GM23338 (cell line): ENCODE data around the gene SLC6A19. TPM values are rescaled to one million over a fixed set of nuclear protein-coding genes. Genes with fewer than 3 reads are reported as not detected.

Experiments
- ATAC-seq: fragments of 200-7000 bp; cut with Tn5 transposase; 3 replicates; pipeline ENCODE4 v1.9.1; 2020
- DNase-seq: peaks from one replicate; pipeline ENCODE4 v3.0.0-alpha.2; 2015; ENCODE audit warnings: low spot score
- H2AFZ ChIP-seq: fragments of 200-600 bp; sonication (generic); 2 replicates; pipeline ENCODE4 v1.8.0; 2016; ENCODE audit warnings: antibody characterized with exemption, mild to moderate bottlenecking, moderate library complexity
- H3F3A ChIP-seq: fragments of 200-600 bp; sonication (generic); replicated peaks from 2 replicates; pipeline ENCODE4 v1.8.0; 2017; ENCODE audit warnings: antibody characterized with exemption, mixed run types, low read depth
- H3K27ac ChIP-seq: fragments of 200-600 bp; sonication (generic); 2 replicates; pipeline ENCODE4 v1.6.1; 2016; ENCODE audit warnings: low read depth
- H3K27me3 ChIP-seq: fragments of 200-600 bp; sonication (generic); 2 replicates; pipeline ENCODE4 v1.8.0; 2016; ENCODE audit warnings: mild to moderate bottlenecking, mixed run types, moderate library complexity; ENCODE audit not compliant: insufficient read depth
- H3K36me3 ChIP-seq: fragments of 200-600 bp; sonication (generic); 2 replicates; pipeline ENCODE4 v1.8.0; 2016; ENCODE audit warnings: mild to moderate bottlenecking; ENCODE audit not compliant: insufficient read depth
- H3K4me1 ChIP-seq: fragments of 200-600 bp; sonication (generic); 2 replicates; pipeline ENCODE4 v1.8.0; 2016; ENCODE audit warnings: mild to moderate bottlenecking, moderate library complexity; ENCODE audit not compliant: insufficient read depth
- H3K4me2 ChIP-seq: fragments of 200-600 bp; sonication (generic); 2 replicates; pipeline ENCODE4 v1.7.1; 2017; ENCODE audit warnings: mixed run types
- H3K4me3 ChIP-seq: fragments of 200-600 bp; sonication (generic); 2 replicates; pipeline ENCODE4 v1.6.1; 2016; ENCODE audit warnings: mixed run types
- H3K79me2 ChIP-seq: fragments of 200-600 bp; sonication (generic); replicated peaks from 2 replicates; pipeline ENCODE4 v1.8.0; 2017; ENCODE audit warnings: mild to moderate bottlenecking; ENCODE audit not compliant: insufficient read depth
- H3K9me2 ChIP-seq: fragments of 200-600 bp; sonication (generic); 2 replicates; pipeline ENCODE4 v1.8.0; 2017; ENCODE audit not compliant: insufficient read depth
- H4K20me1 ChIP-seq: fragments of 200-600 bp; sonication (generic); replicated peaks from 2 replicates; pipeline ENCODE4 v1.8.0; 2017; ENCODE audit warnings: mild to moderate bottlenecking; ENCODE audit not compliant: insufficient read depth
- H3K27ac Mint-ChIP-seq: 2 replicates; pipeline ENCODE4 v1.8.0; 2020; ENCODE audit warnings: inconsistent platforms, mild to moderate bottlenecking, moderate library complexity, mixed read lengths
- H3K27me3 Mint-ChIP-seq: 3 replicates; pipeline ENCODE4 v1.8.0; 2022; ENCODE audit warnings: low read depth, mild to moderate bottlenecking, moderate library complexity, mixed read lengths, inconsistent platforms; ENCODE audit not compliant: insufficient read depth, poor library complexity
- H3K36me3 Mint-ChIP-seq: 3 replicates; pipeline ENCODE4 v1.8.0; 2021; ENCODE audit warnings: low read depth, mild to moderate bottlenecking, inconsistent platforms, moderate library complexity, mixed read lengths
- H3K4me1 Mint-ChIP-seq: 3 replicates; pipeline ENCODE4 v1.8.0; 2020; ENCODE audit warnings: mild to moderate bottlenecking, inconsistent platforms, mixed read lengths
- H3K4me3 Mint-ChIP-seq: 3 replicates; pipeline ENCODE4 v1.8.0; 2021; ENCODE audit warnings: moderate library complexity, mild to moderate bottlenecking, inconsistent platforms, mixed read lengths
- H3K9me3 Mint-ChIP-seq: 3 replicates; pipeline ENCODE4 v1.8.0; 2020; ENCODE audit warnings: moderate library complexity, mild to moderate bottlenecking, inconsistent platforms, mixed read lengths
- CREB1 ChIP-seq: fragments of 250-450 bp; sonication (Bioruptor Pico); IDR thresholded peaks from 2 replicates; pipeline ENCODE4 v1.5.0; 2020; ENCODE audit warnings: low read depth, mild to moderate bottlenecking, moderate library complexity
- EZH2 ChIP-seq: fragments of 200-600 bp; sonication (generic); IDR thresholded peaks from one replicate; pipeline ENCODE4 v1.8.0; 2017; ENCODE audit warnings: antibody characterized with exemption, mild to moderate bottlenecking, low read depth; ENCODE audit not compliant: unreplicated experiment
- EZH2phosphoT487 ChIP-seq: fragments of 200-600 bp; sonication (generic); IDR thresholded peaks from one replicate; pipeline ENCODE4 v1.8.1; 2018; ENCODE audit warnings: antibody characterized with exemption; ENCODE audit not compliant: unreplicated experiment
- JUNB ChIP-seq: IDR thresholded peaks from one replicate; pipeline ENCODE4 v1.6.1; 2016; ENCODE audit warnings: antibody characterized with exemption; ENCODE audit not compliant: unreplicated experiment
- NANOG ChIP-seq: IDR thresholded peaks from 2 replicates; pipeline ENCODE4 v1.6.1; 2016; ENCODE audit warnings: antibody characterized with exemption, borderline replicate concordance
- STAT1 ChIP-seq: IDR thresholded peaks from one replicate; pipeline ENCODE4 v1.6.1; 2016; ENCODE audit warnings: antibody characterized with exemption; ENCODE audit not compliant: unreplicated experiment
- ZNF114 ChIP-seq: fragments of 250-450 bp; sonication (Bioruptor Pico); IDR thresholded peaks from 2 replicates; pipeline ENCODE4 v1.5.0; 2020; ENCODE audit warnings: mild to moderate bottlenecking, moderate library complexity
- polyA plus RNA-seq: library from polyadenylated mRNA; unstranded; fragments of >200 nt; fragmentation: Nextera tagmentation; extraction: Ambion mirVana; gene quantifications from 2 replicates; pipeline ENCODE4 v1.2.1, GENCODE V29; 2016
- total RNA-seq: library from RNA; depleted of rRNA; stranded (reverse); fragments of >200 nt; shearing (Covaris generic); gene quantifications from 2 replicates; pipeline ENCODE4 v1.2.3, GENCODE V29; 2014
- TF ChIP-seq, protein P1 (sequence below): IDR thresholded peaks from one replicate; pipeline ENCODE4 v1.6.1; 2018; ENCODE audit warnings: antibody characterized with exemption; ENCODE audit not compliant: unreplicated experiment
- TF ChIP-seq, protein P2 (sequence below), 2 experiments: fragments of 200-600 bp in 1 of 2; sonication (generic) in 1 of 2; conservative IDR thresholded peaks; 2 replicates each; pipeline versions ENCODE4 v1.5.1 to v1.6.1; 2016 to 2017; ENCODE audit warnings: antibody characterized with exemption in 2 of 2, low read depth in 2 of 2, mild to moderate bottlenecking in 2 of 2, moderate library complexity in 1 of 2
- TF ChIP-seq, protein P3 (sequence below): IDR thresholded peaks from 2 replicates; pipeline ENCODE4 v1.6.1; 2016; ENCODE audit warnings: antibody characterized with exemption
- TF ChIP-seq, protein P4 (sequence below): fragments of 250-450 bp; sonication (Bioruptor Pico); IDR thresholded peaks from 2 replicates; pipeline ENCODE4 v1.5.0; 2020; ENCODE audit warnings: mild to moderate bottlenecking, moderate library complexity

The SLC6A19 gene
- total and polyA plus RNA-seq, 2 experiments from 2014 or later: not detected

DNA sequence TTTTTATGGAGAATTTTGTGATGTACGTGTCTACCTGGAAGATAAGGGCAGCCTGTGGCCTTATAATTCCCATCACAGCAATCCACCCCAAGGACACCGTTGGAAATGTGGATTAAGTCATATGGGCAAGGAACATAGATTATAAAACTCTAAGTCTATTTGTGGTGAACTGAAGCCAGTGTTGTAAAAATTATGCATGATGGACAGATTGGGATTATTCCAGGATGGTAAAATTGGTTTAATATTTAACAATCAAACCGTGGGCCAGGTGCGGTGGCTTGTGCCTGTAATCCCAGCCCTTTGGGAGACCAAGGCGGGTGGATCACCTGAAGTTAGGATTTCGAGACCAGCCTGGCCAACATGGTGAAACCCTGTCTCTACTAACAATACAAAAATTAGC lies 12.9 kb upstream of the SLC6A19 start (continued):
- TF ChIP-seq, protein P1, sequence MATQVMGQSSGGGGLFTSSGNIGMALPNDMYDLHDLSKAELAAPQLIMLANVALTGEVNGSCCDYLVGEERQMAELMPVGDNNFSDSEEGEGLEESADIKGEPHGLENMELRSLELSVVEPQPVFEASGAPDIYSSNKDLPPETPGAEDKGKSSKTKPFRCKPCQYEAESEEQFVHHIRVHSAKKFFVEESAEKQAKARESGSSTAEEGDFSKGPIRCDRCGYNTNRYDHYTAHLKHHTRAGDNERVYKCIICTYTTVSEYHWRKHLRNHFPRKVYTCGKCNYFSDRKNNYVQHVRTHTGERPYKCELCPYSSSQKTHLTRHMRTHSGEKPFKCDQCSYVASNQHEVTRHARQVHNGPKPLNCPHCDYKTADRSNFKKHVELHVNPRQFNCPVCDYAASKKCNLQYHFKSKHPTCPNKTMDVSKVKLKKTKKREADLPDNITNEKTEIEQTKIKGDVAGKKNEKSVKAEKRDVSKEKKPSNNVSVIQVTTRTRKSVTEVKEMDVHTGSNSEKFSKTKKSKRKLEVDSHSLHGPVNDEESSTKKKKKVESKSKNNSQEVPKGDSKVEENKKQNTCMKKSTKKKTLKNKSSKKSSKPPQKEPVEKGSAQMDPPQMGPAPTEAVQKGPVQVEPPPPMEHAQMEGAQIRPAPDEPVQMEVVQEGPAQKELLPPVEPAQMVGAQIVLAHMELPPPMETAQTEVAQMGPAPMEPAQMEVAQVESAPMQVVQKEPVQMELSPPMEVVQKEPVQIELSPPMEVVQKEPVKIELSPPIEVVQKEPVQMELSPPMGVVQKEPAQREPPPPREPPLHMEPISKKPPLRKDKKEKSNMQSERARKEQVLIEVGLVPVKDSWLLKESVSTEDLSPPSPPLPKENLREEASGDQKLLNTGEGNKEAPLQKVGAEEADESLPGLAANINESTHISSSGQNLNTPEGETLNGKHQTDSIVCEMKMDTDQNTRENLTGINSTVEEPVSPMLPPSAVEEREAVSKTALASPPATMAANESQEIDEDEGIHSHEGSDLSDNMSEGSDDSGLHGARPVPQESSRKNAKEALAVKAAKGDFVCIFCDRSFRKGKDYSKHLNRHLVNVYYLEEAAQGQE: no peak
- no peak for TF ChIP-seq EZH2phosphoT487
- TF ChIP-seq, protein P2, sequence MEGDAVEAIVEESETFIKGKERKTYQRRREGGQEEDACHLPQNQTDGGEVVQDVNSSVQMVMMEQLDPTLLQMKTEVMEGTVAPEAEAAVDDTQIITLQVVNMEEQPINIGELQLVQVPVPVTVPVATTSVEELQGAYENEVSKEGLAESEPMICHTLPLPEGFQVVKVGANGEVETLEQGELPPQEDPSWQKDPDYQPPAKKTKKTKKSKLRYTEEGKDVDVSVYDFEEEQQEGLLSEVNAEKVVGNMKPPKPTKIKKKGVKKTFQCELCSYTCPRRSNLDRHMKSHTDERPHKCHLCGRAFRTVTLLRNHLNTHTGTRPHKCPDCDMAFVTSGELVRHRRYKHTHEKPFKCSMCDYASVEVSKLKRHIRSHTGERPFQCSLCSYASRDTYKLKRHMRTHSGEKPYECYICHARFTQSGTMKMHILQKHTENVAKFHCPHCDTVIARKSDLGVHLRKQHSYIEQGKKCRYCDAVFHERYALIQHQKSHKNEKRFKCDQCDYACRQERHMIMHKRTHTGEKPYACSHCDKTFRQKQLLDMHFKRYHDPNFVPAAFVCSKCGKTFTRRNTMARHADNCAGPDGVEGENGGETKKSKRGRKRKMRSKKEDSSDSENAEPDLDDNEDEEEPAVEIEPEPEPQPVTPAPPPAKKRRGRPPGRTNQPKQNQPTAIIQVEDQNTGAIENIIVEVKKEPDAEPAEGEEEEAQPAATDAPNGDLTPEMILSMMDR (conservative IDR thresholded peaks at IDR 0.05; ENCODE audit: low read depth in 2 of 2): no peak
- no peak for TF ChIP-seq NANOG

DNA sequence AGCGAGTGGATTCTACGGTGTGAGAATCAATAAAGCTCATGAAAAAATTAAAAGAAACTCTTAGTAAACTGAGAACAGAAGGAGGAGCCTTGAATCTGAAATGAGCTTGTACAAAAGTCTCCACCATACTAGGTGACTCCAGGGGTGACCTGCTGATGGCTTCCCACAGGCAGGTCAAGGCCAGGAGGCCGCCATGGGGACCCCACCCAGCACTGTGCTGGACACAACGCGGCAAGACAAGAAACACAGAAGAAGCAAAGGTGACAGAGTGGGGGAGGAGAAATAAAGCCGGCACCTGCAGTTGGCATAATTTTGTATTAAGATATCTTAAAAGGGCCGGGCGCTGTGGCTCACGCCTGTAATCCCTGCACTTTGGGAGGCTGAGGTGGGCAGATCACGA lies 12.1 kb upstream of the SLC6A19 start:
- Mint-ChIP-seq H3K9me3 (no peaks in the 10 kb centered on the region), H3K4me1 (no peaks in the 10 kb centered on the region), H3K27me3 (peaks cover 11% of the 10 kb centered on the region), H3K27ac (no peak overlapping the region), H3K36me3 (no peaks in the 10 kb centered on the region), H3K4me3 (no peak overlapping the region)
- peaks cover 5% of the 10 kb centered on the region; the same call in 1 of the 2 replicates for H3F3A ChIP-seq
- H2AFZ ChIP-seq: no peak overlapping the region
- H4K20me1 ChIP-seq: no peaks in the 10 kb centered on the region
- H3K4me2 ChIP-seq: no peak overlapping the region
- ATAC-seq (no peak), DNase-seq (no peak)
- no peak overlapping the region for H3K4me3 ChIP-seq
- no peaks in the 10 kb centered on the region for H3K4me1 ChIP-seq
- H3K27me3 ChIP-seq: no peaks in the 10 kb centered on the region
- H3K36me3 ChIP-seq: no peaks in the 10 kb centered on the region
- H3K9me2 ChIP-seq: no peaks in the 10 kb centered on the region
- H3K27ac ChIP-seq: no peak overlapping the region
- H3K79me2 ChIP-seq: no peaks in the 10 kb centered on the region
- TF ChIP-seq CREB1 (CRISPR knock-in tag) (no peak), ZNF114 (no peak), JUNB (no peak), EZH2 (no peak), EZH2phosphoT487 (no peak), STAT1 (no peak), NANOG (no peak)
- TF ChIP-seq, protein P3, sequence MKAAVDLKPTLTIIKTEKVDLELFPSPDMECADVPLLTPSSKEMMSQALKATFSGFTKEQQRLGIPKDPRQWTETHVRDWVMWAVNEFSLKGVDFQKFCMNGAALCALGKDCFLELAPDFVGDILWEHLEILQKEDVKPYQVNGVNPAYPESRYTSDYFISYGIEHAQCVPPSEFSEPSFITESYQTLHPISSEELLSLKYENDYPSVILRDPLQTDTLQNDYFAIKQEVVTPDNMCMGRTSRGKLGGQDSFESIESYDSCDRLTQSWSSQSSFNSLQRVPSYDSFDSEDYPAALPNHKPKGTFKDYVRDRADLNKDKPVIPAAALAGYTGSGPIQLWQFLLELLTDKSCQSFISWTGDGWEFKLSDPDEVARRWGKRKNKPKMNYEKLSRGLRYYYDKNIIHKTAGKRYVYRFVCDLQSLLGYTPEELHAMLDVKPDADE: no peak
- TF ChIP-seq, protein P4, sequence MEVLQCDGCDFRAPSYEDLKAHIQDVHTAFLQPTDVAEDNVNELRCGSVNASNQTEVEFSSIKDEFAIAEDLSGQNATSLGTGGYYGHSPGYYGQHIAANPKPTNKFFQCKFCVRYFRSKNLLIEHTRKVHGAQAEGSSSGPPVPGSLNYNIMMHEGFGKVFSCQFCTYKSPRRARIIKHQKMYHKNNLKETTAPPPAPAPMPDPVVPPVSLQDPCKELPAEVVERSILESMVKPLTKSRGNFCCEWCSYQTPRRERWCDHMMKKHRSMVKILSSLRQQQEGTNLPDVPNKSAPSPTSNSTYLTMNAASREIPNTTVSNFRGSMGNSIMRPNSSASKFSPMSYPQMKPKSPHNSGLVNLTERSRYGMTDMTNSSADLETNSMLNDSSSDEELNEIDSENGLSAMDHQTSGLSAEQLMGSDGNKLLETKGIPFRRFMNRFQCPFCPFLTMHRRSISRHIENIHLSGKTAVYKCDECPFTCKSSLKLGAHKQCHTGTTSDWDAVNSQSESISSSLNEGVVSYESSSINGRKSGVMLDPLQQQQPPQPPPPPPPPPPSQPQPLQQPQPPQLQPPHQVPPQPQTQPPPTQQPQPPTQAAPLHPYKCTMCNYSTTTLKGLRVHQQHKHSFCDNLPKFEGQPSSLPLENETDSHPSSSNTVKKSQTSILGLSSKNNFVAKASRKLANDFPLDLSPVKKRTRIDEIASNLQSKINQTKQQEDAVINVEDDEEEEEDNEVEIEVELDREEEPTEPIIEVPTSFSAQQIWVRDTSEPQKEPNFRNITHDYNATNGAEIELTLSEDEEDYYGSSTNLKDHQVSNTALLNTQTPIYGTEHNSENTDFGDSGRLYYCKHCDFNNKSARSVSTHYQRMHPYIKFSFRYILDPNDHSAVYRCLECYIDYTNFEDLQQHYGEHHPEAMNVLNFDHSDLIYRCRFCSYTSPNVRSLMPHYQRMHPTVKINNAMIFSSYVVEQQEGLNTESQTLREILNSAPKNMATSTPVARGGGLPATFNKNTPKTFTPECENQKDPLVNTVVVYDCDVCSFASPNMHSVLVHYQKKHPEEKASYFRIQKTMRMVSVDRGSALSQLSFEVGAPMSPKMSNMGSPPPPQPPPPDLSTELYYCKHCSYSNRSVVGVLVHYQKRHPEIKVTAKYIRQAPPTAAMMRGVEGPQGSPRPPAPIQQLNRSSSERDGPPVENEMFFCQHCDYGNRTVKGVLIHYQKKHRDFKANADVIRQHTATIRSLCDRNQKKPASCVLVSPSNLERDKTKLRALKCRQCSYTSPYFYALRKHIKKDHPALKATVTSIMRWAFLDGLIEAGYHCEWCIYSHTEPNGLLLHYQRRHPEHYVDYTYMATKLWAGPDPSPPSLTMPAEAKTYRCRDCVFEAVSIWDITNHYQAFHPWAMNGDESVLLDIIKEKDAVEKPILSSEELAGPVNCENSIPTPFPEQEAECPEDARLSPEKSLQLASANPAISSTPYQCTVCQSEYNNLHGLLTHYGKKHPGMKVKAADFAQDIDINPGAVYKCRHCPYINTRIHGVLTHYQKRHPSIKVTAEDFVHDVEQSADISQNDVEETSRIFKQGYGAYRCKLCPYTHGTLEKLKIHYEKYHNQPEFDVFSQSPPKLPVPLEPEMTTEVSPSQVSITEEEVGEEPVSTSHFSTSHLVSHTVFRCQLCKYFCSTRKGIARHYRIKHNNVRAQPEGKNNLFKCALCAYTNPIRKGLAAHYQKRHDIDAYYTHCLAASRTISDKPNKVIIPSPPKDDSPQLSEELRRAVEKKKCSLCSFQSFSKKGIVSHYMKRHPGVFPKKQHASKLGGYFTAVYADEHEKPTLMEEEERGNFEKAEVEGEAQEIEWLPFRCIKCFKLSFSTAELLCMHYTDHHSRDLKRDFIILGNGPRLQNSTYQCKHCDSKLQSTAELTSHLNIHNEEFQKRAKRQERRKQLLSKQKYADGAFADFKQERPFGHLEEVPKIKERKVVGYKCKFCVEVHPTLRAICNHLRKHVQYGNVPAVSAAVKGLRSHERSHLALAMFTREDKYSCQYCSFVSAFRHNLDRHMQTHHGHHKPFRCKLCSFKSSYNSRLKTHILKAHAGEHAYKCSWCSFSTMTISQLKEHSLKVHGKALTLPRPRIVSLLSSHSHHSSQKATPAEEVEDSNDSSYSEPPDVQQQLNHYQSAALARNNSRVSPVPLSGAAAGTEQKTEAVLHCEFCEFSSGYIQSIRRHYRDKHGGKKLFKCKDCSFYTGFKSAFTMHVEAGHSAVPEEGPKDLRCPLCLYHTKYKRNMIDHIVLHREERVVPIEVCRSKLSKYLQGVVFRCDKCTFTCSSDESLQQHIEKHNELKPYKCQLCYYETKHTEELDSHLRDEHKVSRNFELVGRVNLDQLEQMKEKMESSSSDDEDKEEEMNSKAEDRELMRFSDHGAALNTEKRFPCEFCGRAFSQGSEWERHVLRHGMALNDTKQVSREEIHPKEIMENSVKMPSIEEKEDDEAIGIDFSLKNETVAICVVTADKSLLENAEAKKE (CRISPR knock-in tag): no peak
